IMR-90 (cell line): ENCODE measurements around the gene CFAP299. TPM values are rescaled to one million over a fixed set of nuclear protein-coding genes. Genes with fewer than 3 reads are reported as not detected.

Experiments
- ATAC-seq: fragments of 200-7000 bp; cut with Tn5 transposase; 2 replicates; pipeline ENCODE4 v1.9.1; 2020; ENCODE audit warnings: low read depth, mild to moderate bottlenecking, moderate library complexity
- BruUV-seq: library from RNA; stranded (reverse); fragments of 400-500 nt; replicated peaks from 2 replicates; lab custom pipeline; 2021; lab: Mats Ljungman, UMichigan
- CTCF ChIA-PET: fragments of 300-600 bp; formaldehyde crosslinking; extraction: SDS; loops from one replicate; lab custom pipeline; 2021; ENCODE audit warnings: antibody characterized with exemption; lab: Yijun Ruan, JAX
- POLR2A ChIA-PET: fragments of 300-600 bp; sonication (Branson Sonifier 250); formaldehyde crosslinking; loops from one replicate; lab custom pipeline; 2022; ENCODE audit warnings: antibody characterized with exemption; ENCODE audit not compliant: unreplicated experiment; lab: Charles Lee
- DNase-seq: peaks from one replicate; pipeline ENCODE4 v3.0.0; 2013
- H2AFZ ChIP-seq: replicated peaks from 2 replicates; pipeline ENCODE3; 2013; ENCODE audit warnings: low read length, mild to moderate bottlenecking; ENCODE audit not compliant: poor library complexity
- H2AK5ac ChIP-seq: 2 replicates; pipeline ENCODE4 v1.6.1; 2013; ENCODE audit warnings: low read depth, low read length, inconsistent platforms
- H2AK9ac ChIP-seq: replicated peaks from 2 replicates; pipeline ENCODE3; 2013; ENCODE audit warnings: mild to moderate bottlenecking, low read depth, low read length, moderate library complexity; ENCODE audit not compliant: poor library complexity
- H2BK120ac ChIP-seq: 2 replicates; pipeline ENCODE4 v1.6.1; 2013; ENCODE audit warnings: low read depth, low read length, inconsistent platforms
- H2BK15ac ChIP-seq: 3 replicates; pipeline ENCODE4 v1.6.1; 2013; ENCODE audit warnings: low read depth, low read length, inconsistent platforms
- H2BK20ac ChIP-seq: 2 replicates; pipeline ENCODE4 v1.6.1; 2013; ENCODE audit warnings: low read depth, mild to moderate bottlenecking, inconsistent platforms, low read length, moderate library complexity
- H2BK5ac ChIP-seq: 2 replicates; pipeline ENCODE4 v1.6.1; 2013; ENCODE audit warnings: mild to moderate bottlenecking, low read depth, low read length, inconsistent platforms; ENCODE audit not compliant: poor library complexity, severe bottlenecking
- H3K14ac ChIP-seq: replicated peaks from 2 replicates; pipeline ENCODE4 v1.6.1; 2013; ENCODE audit warnings: low read depth, low read length, inconsistent platforms
- H3K18ac ChIP-seq: 2 replicates; pipeline ENCODE4 v1.6.1; 2013; ENCODE audit warnings: low read depth, low read length, control low read depth
- H3K23ac ChIP-seq: 2 replicates; pipeline ENCODE4 v1.6.1; 2013; ENCODE audit warnings: low read depth, low read length, inconsistent platforms
- H3K27ac ChIP-seq: 2 replicates; pipeline ENCODE4 v1.5.1; 2013; ENCODE audit warnings: mild to moderate bottlenecking, control low read depth, low read length; ENCODE audit not compliant: insufficient read depth
- H3K27me3 ChIP-seq: 2 replicates; pipeline ENCODE4 v1.6.1; 2013; ENCODE audit warnings: low read length; ENCODE audit not compliant: control insufficient read depth, insufficient read depth
- H3K36me3 ChIP-seq: 2 replicates; pipeline ENCODE4 v1.6.1; 2013; ENCODE audit warnings: low read length, mixed read lengths; ENCODE audit not compliant: control insufficient read depth, insufficient read depth
- H3K4ac ChIP-seq: 2 replicates; pipeline ENCODE4 v1.6.1; 2013; ENCODE audit warnings: low read depth, low read length, inconsistent platforms
- H3K4me1 ChIP-seq: 2 replicates; pipeline ENCODE4 v1.6.1; 2013; ENCODE audit warnings: low read length, mixed read lengths; ENCODE audit not compliant: control insufficient read depth, insufficient read depth
- H3K4me2 ChIP-seq: 2 replicates; pipeline ENCODE4 v1.6.1; 2013; ENCODE audit warnings: low read depth, mild to moderate bottlenecking, control low read depth, low read length, moderate library complexity
- H3K4me3 ChIP-seq: 2 replicates; pipeline ENCODE4 v1.5.1; 2013; ENCODE audit warnings: low read depth, mild to moderate bottlenecking, control low read depth, low read length, moderate library complexity; ENCODE audit not compliant: insufficient read depth
- H3K56ac ChIP-seq: 2 replicates; pipeline ENCODE4 v1.6.1; 2013; ENCODE audit warnings: low read length, inconsistent platforms; ENCODE audit not compliant: insufficient read depth; ENCODE audit errors: extremely low read depth
- H3K79me1 ChIP-seq, 2 experiments: 2 replicates each; pipeline ENCODE4 v1.6.1; 2013; ENCODE audit warnings: low read length in 2 of 2, inconsistent platforms in 1 of 2, low read depth in 1 of 2
- H3K9ac ChIP-seq: 2 replicates; pipeline ENCODE4 v1.6.1; 2013; ENCODE audit warnings: low read depth, low read length, control low read depth
- H3K9me1 ChIP-seq: 2 replicates; pipeline ENCODE4 v1.6.1; 2013; ENCODE audit warnings: low read length, inconsistent platforms; ENCODE audit not compliant: insufficient read depth
- H3K9me3 ChIP-seq: 2 replicates; pipeline ENCODE4 v1.6.1; 2013; ENCODE audit warnings: low read length; ENCODE audit not compliant: control insufficient read depth, insufficient read depth
- H4K20me1 ChIP-seq: 2 replicates; pipeline ENCODE4 v1.6.1; 2013; ENCODE audit warnings: low read length, inconsistent platforms; ENCODE audit not compliant: insufficient read depth
- H4K5ac ChIP-seq: 2 replicates; pipeline ENCODE4 v1.6.1; 2013; ENCODE audit warnings: mild to moderate bottlenecking, low read depth, low read length, control low read depth
- H4K8ac ChIP-seq, 2 experiments: 2 replicates each; pipeline ENCODE4 v1.6.1; 2013; ENCODE audit warnings: low read depth in 2 of 2, low read length in 2 of 2, control low read depth in 1 of 2, inconsistent platforms in 1 of 2
- H4K91ac ChIP-seq: 2 replicates; pipeline ENCODE4 v1.6.1; 2013; ENCODE audit warnings: low read depth, low read length, inconsistent platforms; ENCODE audit not compliant: insufficient read depth
- BHLHE40 ChIP-seq: fragments of 150-350 bp; IDR thresholded peaks from 2 replicates; pipeline ENCODE4 v1.6.1; 2016; ENCODE audit warnings: mild to moderate bottlenecking, low read depth, low read length
- CEBPB ChIP-seq: IDR thresholded peaks from 2 replicates; pipeline ENCODE4 v1.6.1; 2012; ENCODE audit warnings: low read depth, low read length, improper control_type of control experiment
- CHD1 ChIP-seq: IDR thresholded peaks from 2 replicates; pipeline ENCODE4 v1.6.1; 2012; ENCODE audit warnings: low read depth, low read length, improper control_type of control experiment
- CTCF ChIP-seq: conservative IDR thresholded peaks from 2 replicates; pipeline ENCODE4 v1.5.1; 2012; ENCODE audit warnings: mild to moderate bottlenecking, low read depth, low read length, improper control_type of control experiment
- ELK1 ChIP-seq: fragments of 150-350 bp; IDR thresholded peaks from 2 replicates; pipeline ENCODE4 v1.6.1; 2016; ENCODE audit warnings: low read depth, mild to moderate bottlenecking, low read length, moderate library complexity, borderline replicate concordance
- FOS ChIP-seq: fragments of 150-350 bp; IDR thresholded peaks from 2 replicates; pipeline ENCODE4 v1.6.1; 2016; ENCODE audit warnings: low read depth, low read length
- MAFK ChIP-seq: IDR thresholded peaks from 2 replicates; pipeline ENCODE4 v1.6.1; 2012; ENCODE audit warnings: low read depth, low read length, improper control_type of control experiment
- MAZ ChIP-seq: IDR thresholded peaks from 2 replicates; pipeline ENCODE4 v1.6.1; 2012; ENCODE audit warnings: low read depth, mild to moderate bottlenecking, low read length, improper control_type of control experiment, moderate library complexity, borderline replicate concordance
- MXI1 ChIP-seq: IDR thresholded peaks from 2 replicates; pipeline ENCODE4 v1.6.1; 2012; ENCODE audit warnings: low read depth, mild to moderate bottlenecking, low read length, moderate library complexity, borderline replicate concordance
- NFE2L2 ChIP-seq: fragments of 150-350 bp; IDR thresholded peaks from 2 replicates; pipeline ENCODE4 v1.6.1; 2016; ENCODE audit warnings: low read depth, mild to moderate bottlenecking, low read length
- POLR2A ChIP-seq: IDR thresholded peaks from 2 replicates; pipeline ENCODE4 v1.6.1; 2012; ENCODE audit warnings: mild to moderate bottlenecking, low read depth, low read length
- RAD21 ChIP-seq: IDR thresholded peaks from 2 replicates; pipeline ENCODE4 v1.6.1; 2012; ENCODE audit warnings: low read length, improper control_type of control experiment
- RCOR1 ChIP-seq: IDR thresholded peaks from 2 replicates; pipeline ENCODE4 v1.6.1; 2012; ENCODE audit warnings: mild to moderate bottlenecking, low read length, improper control_type of control experiment; ENCODE audit not compliant: insufficient replicate concordance
- RFX5 ChIP-seq: IDR thresholded peaks from 2 replicates; pipeline ENCODE4 v1.8.0; 2012; ENCODE audit warnings: low read depth, mild to moderate bottlenecking, low read length, moderate library complexity
- USF2 ChIP-seq: fragments of 150-350 bp; IDR thresholded peaks from 2 replicates; pipeline ENCODE4 v1.6.1; 2017; ENCODE audit warnings: mild to moderate bottlenecking, antibody characterized with exemption, low read length, low read depth
- WGBS, 2 experiments: methylation state at CpG; one replicate each; pipeline versions ENCODE4 v1.1.5 to v1.1.7; 2013; ENCODE audit warnings: missing lambda C conversion rate in 2 of 2; ENCODE audit not compliant: insufficient read length in 1 of 2; ENCODE audit errors: extremely low coverage in 2 of 2; 5-methylcytosine and 5-hydroxymethylcytosine counted together
- dilution Hi-C: fragments of 300-500 bp; cut with HindIII; formaldehyde crosslinking; loops from one replicate; pipeline ENCODE4 v1.14.3; 2018; ENCODE audit warnings: low sequenced_read_pairs; ENCODE audit not compliant: unreplicated experiment
- in situ Hi-C: fragments of 300-500 bp; cut with MboI; formaldehyde crosslinking; loops from 3 replicates; pipeline ENCODE4 v1.14.3; 2019; ENCODE audit warnings: low sequenced_read_pairs, inconsistent platforms, mixed read lengths
- intact Hi-C: fragments of 100-400 bp; cut with micrococcal nuclease; formaldehyde crosslinking; loops from 2 replicates; pipeline ENCODE4 v1.10.0; 2022
- polyA plus RNA-seq, 3 experiments: library from polyadenylated mRNA; depleted of rRNA; stranded (reverse); fragments of >200 nt; gene quantifications; 2 replicates each; pipeline ENCODE4 v1.2.3, GENCODE V29; 2012; ENCODE audit warnings: low replicate concordance in 1 of 3
- total RNA-seq: library from RNA; depleted of rRNA; stranded (reverse); fragments of >200 nt; gene quantifications from 2 replicates; pipeline ENCODE4 v1.2.3, GENCODE V29; 2012

Gene CFAP299
- total and polyA plus RNA-seq, 2 of the 4 experiments (the other 2 are of a cell fraction): 1.0 to 1.1 TPM

GRCh38 chr4:80409809-80410208 is 74.3 kb downstream of the CFAP299 start:
- DNase-seq: no peak
- Histone ChIP-seq H2BK15ac (no peak overlapping the region), H3K9ac (no peak overlapping the region), H3K23ac (no peak overlapping the region), H2AFZ (no peak overlapping the region), H3K4me2 (no peak overlapping the region), H4K8ac (no peak overlapping the region), H3K18ac (no peak overlapping the region), H3K4ac (no peak overlapping the region), H3K79me1 (no peaks in the 10 kb centered on the region), H3K27ac (no peak overlapping the region), H2BK5ac (no peak overlapping the region), H3K9me1 (no peaks in the 10 kb centered on the region), H4K91ac (no peak overlapping the region), H4K20me1 (no peaks in the 10 kb centered on the region), H3K36me3 (no peaks in the 10 kb centered on the region), H2BK20ac (no peak overlapping the region), H3K4me1 (no peaks in the 10 kb centered on the region), H3K14ac (no peak overlapping the region), H2AK9ac (no peak overlapping the region), H4K5ac (no peak overlapping the region), H3K9me3 (no peaks in the 10 kb centered on the region), H2AK5ac (no peak overlapping the region), H3K27me3 (no peaks in the 10 kb centered on the region), H2BK120ac (no peak overlapping the region), H3K4me3 (no peak overlapping the region), H3K56ac (no peak overlapping the region)
- no CpG with 5 or more reads among the region's 2 CpGs for WGBS, 2 experiments
- no peak for ATAC-seq
- no TSS peak for BruUV-seq
- ChIA-PET CTCF (no interaction called here), POLR2A (no interaction called here)
- in situ Hi-C loops (no loop called here), intact Hi-C loops (no loop called here), dilution Hi-C loops (no loop called here)
- TF ChIP-seq USF2 (no peak), BHLHE40 (no peak), RFX5 (no peak), FOS (no peak), ELK1 (no peak), POLR2A (no peak), NFE2L2 (no peak), CHD1 (no peak), CEBPB (no peak), CTCF (no peak), MXI1 (no peak), RAD21 (no peak), MAZ (no peak), MAFK (no peak), RCOR1 (no peak)
